GM12874 (cell line): ENCODE results near the gene OR2AT4.

Experiments used
- TF ChIP-seq, protein P1 (sequence below): IDR thresholded peaks from 2 replicates; pipeline ENCODE4 v1.5.1; 2011; ENCODE audit warnings: low read depth, mild to moderate bottlenecking, control low read depth, low read length, moderate library complexity; ENCODE audit not compliant: insufficient read depth

Gene OR2AT4

DNA sequence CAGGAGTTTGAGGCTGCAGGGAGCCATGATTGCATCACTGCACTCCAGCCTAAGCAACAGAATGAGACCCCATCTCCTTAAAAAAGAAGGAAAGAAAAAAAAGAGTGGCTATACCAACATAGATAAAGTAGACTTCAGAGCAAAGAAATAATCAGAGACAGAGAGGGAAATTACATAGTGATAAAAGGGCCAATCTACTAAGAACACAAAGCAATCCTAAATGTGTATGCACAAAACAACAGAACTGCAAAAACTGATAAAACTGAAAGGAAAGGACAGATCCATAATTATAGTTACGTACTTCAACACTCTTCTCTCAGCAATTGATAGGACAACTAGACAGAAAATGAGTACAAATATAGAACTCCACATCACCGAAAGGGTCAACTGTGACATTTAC lies 17.8 kb upstream of the OR2AT4 start:
- TF ChIP-seq, protein P1, sequence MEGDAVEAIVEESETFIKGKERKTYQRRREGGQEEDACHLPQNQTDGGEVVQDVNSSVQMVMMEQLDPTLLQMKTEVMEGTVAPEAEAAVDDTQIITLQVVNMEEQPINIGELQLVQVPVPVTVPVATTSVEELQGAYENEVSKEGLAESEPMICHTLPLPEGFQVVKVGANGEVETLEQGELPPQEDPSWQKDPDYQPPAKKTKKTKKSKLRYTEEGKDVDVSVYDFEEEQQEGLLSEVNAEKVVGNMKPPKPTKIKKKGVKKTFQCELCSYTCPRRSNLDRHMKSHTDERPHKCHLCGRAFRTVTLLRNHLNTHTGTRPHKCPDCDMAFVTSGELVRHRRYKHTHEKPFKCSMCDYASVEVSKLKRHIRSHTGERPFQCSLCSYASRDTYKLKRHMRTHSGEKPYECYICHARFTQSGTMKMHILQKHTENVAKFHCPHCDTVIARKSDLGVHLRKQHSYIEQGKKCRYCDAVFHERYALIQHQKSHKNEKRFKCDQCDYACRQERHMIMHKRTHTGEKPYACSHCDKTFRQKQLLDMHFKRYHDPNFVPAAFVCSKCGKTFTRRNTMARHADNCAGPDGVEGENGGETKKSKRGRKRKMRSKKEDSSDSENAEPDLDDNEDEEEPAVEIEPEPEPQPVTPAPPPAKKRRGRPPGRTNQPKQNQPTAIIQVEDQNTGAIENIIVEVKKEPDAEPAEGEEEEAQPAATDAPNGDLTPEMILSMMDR: no peak

DNA sequence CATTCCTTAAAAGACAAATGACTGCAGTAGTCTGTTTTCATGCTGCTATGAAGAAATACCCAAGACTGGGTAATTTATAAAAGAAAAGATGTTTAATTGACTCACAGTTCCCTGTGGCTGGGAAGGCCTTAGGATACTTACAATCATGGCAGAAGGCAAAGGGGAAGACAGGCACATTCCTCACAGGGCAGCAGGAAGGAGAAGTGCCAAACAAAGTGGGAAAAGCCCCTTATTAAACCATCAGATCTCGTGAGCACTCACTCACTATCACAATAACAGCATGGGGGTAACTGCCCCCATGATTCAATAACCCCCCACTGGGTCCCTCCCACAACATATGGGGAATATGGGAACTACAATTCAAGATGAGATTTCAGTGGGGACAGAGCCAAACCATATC lies 16.4 kb upstream of the OR2AT4 start:
- TF ChIP-seq, protein P1: no peak

DNA sequence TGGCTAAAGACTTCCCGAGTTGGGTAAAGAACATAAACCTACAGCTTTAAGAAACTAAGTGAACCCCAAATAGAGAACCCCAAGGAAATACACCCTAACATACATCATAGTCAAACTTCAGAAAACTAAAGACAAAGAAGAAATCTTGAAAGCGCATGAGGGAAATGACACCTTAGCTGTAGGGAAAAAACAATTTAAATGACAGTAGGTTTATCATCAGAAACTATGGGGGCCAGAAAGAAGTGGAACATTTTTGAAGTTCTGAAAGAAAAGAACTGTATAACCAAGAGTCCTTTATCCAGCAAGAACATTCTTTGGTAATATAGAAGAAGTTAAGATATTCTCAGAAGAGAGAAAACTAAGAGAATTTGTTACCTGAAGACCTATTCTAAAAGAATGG lies 15.5 kb upstream of the OR2AT4 start:
- TF ChIP-seq, protein P1: no peak

DNA sequence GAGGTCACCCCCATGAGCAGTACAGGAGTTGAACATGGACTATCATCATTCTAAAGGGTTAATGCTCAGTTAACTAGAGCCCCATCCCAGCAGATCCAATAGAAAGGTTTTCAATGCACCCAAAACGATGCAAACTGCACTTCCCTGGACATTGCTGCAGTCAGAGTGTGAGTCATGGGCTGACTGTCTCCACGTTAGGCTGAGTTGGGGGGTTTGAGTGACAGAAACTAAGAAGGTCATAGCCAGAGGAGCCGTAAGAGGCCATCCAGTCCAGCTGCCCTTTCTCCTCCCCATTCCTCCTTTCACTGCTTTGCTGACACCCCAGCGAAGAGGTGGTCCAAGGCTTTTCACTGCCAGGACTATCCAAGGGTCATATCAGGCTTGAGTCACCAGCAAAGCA lies 10.5 kb upstream of the OR2AT4 start:
- TF ChIP-seq, protein P1: no peak

DNA sequence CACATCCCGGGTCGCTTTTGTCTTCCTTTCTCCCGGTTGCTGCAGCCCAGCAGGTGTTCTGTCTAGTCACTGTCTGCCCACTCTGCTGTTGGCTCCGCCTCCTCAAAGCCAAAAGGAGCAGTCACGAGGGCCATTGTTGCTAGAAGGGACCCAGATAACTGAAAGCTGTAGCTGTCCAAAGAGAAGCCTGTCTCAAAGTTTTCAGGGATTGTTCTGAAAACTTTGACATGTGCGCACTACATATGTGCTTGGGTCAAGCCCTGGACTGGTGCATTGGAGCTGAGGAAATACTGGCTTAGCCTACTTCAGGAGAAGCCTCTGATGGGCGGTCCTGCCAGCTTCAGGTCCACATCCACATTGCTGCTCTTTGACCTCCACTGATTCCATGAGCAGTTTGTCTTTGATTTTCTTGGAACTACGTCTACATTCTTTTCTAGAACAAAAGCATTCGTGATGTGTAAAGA lies 8.8 kb upstream of the OR2AT4 start:
- TF ChIP-seq, protein P1: no peak

DNA sequence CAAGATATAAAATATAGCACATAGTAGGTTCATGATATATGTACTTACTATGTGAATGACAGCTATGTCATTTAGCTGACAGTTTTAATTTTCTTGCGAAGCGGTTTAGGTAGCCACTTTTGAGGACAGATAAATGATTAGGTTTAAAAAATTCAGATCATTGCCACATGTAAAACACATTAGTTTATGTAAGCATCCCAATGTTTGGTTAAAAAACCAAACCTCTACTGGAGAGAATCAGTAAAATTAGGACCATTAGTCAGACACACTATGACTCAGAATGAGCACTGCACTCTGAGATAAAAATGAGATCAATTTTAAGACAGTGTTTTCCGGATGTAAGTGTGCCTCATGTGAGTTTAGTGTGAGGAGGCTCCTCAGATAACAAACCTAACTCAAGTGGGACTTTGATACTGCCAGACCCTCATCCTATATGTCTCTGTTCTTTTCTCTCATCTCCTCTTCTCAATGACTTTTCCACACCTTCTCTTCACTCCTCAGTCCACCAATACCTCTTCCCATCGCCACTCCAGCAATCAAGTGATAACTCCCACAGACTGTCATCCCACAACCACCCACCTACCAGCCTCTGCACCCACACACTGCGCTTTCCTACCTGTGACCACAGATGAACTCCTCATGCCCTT lies 6.8 kb upstream of the OR2AT4 start:
- TF ChIP-seq, protein P1: no peak

DNA sequence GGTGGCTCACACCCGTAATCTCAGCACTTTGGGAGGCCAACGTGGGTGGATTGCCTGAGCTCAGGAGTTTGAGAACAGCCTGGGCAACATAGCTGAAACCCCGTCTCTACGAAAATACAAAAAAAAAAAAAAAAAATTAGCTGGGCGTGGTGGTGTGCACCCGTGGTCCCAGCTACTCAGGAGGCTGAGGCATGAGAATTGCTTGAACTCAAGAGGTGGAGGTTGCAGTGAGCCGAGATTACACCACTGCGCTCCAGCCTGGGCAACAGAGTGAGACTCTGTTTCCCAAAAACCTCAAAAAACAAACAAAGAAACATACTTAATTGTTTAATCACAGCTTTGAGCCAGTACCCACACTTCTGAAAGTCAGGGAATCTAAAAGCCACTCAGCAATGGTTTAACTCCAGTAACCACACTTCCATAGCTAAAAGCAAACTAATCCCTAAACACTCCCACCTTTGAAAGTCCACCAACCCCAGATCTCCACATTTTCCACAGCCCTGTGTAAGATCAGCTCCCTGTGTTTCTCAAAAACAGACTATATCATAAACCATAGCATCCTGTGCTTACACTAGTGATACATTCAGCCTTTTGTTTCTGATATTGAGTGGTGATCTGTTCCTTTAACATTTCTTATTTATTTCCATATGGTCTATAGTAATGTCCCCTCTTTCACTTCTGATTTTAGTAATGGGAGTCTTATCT lies 4.9 kb upstream of the OR2AT4 start:
- TF ChIP-seq, protein P1: no peak
